ENCODE measurements around the gene UBE2D2. TPM values are rescaled to one million over a fixed set of nuclear protein-coding genes. Genes with fewer than 3 reads are reported as not detected.
A peak's percentile ranks its signal among the peaks of the same experiment; 100 is the strongest.

UBE2D2 gene
- total and polyA plus RNA-seq, 2 of the 13 experiments (the other 11 are each of a cell fraction or from before 2014, with no cell fraction given): 79.1 to 109 TPM

DNA sequence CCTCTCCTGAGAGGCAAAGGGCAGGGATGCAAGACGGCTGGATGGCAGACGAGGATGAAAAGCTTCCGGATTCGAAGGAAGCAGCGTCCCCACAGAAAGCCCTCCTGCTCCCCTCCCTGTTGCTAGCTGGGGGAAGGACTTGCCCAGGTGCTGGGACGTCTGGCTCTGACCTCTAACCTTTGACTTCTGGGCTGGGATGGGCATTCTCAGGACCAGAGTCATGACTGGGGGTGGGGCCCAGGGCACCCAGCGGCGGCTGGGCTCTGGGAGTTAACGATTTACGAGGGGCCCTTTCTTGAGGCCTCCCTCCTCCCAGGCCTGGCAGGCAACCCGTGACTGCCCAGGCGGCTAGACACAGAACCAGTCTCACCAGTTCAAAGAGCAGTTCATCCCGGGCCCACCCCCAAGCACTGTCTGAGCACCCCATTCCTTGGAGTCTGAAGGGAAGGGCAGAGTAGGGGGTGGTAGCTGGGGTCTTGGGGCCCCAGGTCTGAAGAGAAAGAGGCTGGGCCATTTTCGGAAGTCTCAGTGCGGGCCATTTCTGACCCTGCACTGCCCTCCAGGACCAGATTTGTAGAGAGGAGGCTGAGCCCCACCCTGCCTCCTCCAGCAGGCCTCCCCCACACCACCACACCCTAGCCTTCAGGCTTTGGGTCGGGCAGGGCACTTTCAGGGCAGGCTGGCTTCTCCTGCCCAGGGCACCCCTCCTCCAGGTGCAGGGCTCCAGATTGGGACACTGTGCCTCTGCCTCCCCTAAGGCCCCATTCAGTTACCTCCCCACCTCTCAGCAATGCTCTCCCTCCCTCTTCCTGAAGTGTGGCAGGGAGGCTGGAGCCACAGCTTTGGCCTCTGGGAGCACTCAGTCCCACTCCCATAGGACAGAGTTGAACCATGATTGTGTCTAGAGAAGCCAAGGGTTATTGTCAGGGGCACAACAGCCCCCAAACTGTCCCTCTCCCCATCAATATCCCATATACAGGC is 82.0 kb downstream of the UBE2D2 start (continued):
- TF ChIP-seq NR2F6 (IDR thresholded peaks at IDR 0.05) (peak; percentile 98), NR2F6 (CRISPR knock-in tag; IDR thresholded peaks at IDR 0.05) (peak; percentile 98), PHF21A (CRISPR knock-in tag; IDR thresholded peaks at IDR 0.05) (peak; percentile 96), AGO1 (IDR thresholded peaks at IDR 0.05; ENCODE audit: low read depth, low read length, poor library complexity, severe bottlenecking) (peak; percentile 33), SMAD1 (CRISPR knock-in tag; IDR thresholded peaks at IDR 0.05; ENCODE audit: borderline replicate concordance, low read depth) (peak; percentile 60; the same call in 1 of the 2 replicates), ZNF367 (CRISPR knock-in tag; IDR thresholded peaks at IDR 0.05; ENCODE audit: borderline replicate concordance) (no peak), SP5 (CRISPR knock-in tag; IDR thresholded peaks at IDR 0.05; ENCODE audit: borderline replicate concordance, low read depth) (peak; percentile 86), GATA4 (IDR thresholded peaks at IDR 0.05; ENCODE audit: borderline replicate concordance, low read depth) (0 out of 2 replicates have a peak, but pooled peaks have one; percentile 43), TBX3 (IDR thresholded peaks at IDR 0.05; ENCODE audit: borderline replicate concordance) (no peak), SOX6 (IDR thresholded peaks at IDR 0.05) (no peak), SOX6 (CRISPR knock-in tag; IDR thresholded peaks at IDR 0.05) (peak; percentile 84), MAZ (IDR thresholded peaks at IDR 0.05; ENCODE audit: borderline replicate concordance, low read depth, low read length) (peak; percentile 29; the same call in 1 of the 2 replicates), MAZ (CRISPR knock-in tag; IDR thresholded peaks at IDR 0.05; ENCODE audit: low read depth) (no peak; the same call in 1 of the 2 replicates), CCAR2 (optimal IDR thresholded peaks at IDR 0.05; ENCODE audit: low read depth, low read length) (peak; percentile 26), NCOA2 (CRISPR knock-in tag; IDR thresholded peaks at IDR 0.05) (peak; percentile 68), EP300 (IDR thresholded peaks at IDR 0.05; ENCODE audit: low read depth in 2 of 2, low read length in 2 of 2) (peak in 1 of 2 experiments; percentile 76; a peak in 2 of 4 replicates), EP300 (CRISPR knock-in tag; IDR thresholded peaks at IDR 0.05; ENCODE audit: borderline replicate concordance) (no peak), SCMH1 (CRISPR knock-in tag; IDR thresholded peaks at IDR 0.05; ENCODE audit: borderline replicate concordance) (no peak), MXI1 (IDR thresholded peaks at IDR 0.05; ENCODE audit: borderline replicate concordance, low read depth, low read length) (peak; percentile 29; the same call in 1 of the 3 replicates), ZEB1 (IDR thresholded peaks at IDR 0.05; ENCODE audit: insufficient replicate concordance, low read depth) (peak; percentile 53), SKI (IDR thresholded peaks at IDR 0.05; ENCODE audit: partially characterized antibody) (peak; percentile 95), ZFY (CRISPR knock-in tag; IDR thresholded peaks at IDR 0.05) (peak; percentile 63)
- TF ChIP-seq, protein P1, sequence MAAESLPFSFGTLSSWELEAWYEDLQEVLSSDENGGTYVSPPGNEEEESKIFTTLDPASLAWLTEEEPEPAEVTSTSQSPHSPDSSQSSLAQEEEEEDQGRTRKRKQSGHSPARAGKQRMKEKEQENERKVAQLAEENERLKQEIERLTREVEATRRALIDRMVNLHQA (CRISPR knock-in tag; IDR thresholded peaks at IDR 0.05): no peak
- TF ChIP-seq, protein P2, sequence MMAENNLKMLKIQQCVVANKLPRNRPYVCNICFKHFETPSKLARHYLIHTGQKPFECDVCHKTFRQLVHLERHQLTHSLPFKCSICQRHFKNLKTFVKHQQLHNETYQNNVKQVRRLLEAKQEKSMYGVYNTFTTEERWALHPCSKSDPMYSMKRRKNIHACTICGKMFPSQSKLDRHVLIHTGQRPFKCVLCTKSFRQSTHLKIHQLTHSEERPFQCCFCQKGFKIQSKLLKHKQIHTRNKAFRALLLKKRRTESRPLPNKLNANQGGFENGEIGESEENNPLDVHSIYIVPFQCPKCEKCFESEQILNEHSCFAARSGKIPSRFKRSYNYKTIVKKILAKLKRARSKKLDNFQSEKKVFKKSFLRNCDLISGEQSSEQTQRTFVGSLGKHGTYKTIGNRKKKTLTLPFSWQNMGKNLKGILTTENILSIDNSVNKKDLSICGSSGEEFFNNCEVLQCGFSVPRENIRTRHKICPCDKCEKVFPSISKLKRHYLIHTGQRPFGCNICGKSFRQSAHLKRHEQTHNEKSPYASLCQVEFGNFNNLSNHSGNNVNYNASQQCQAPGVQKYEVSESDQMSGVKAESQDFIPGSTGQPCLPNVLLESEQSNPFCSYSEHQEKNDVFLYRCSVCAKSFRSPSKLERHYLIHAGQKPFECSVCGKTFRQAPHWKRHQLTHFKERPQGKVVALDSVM (CRISPR knock-in tag; IDR thresholded peaks at IDR 0.05): peak; percentile 63
- TF ChIP-seq, protein P3, sequence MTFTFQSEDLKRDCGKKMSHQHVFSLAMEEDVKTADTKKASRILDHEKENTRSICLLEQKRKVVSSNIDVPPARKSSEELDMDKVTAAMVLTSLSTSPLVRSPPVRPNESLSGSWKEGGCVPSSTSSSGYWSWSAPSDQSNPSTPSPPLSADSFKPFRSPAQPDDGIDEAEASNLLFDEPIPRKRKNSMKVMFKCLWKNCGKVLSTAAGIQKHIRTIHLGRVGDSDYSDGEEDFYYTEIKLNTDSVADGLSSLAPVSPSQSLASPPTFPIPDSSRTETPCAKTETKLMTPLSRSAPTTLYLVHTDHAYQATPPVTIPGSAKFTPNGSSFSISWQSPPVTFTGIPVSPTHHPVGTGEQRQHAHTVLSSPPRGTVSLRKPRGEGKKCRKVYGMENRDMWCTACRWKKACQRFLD (CRISPR knock-in tag; IDR thresholded peaks at IDR 0.05; ENCODE audit: borderline replicate concordance): 0 out of 2 replicates have a peak, but pooled peaks have one; percentile 27
